Colon (tissue), 2 donors: ENCODE measurements around the gene ZNF169.
"Not testable (repeated sequence)": the region's sequence is repeated elsewhere in the genome, so short reads cannot be mapped to it uniquely, and the experiment has no call there.

Experiments used
- FAIRE-seq: peaks from 2 replicates; lab custom pipeline; 2012; peaks lifted over from hg19 to GRCh38; lab: Jason Lieb, UNC
- donor health status: control.
- donor health status: control.

Gene ZNF169

GRCh38 chr9:94348754-94349153 lies 89.7 kb downstream of the ZNF169 start:
- not testable (repeated sequence) for FAIRE-seq
